HepG2 (cell line): ENCODE data around the gene MIA2. TPM values are rescaled to one million over a fixed set of nuclear protein-coding genes. Genes with fewer than 3 reads are reported as not detected.

Experiments used
- ADNP ChIP-seq: sonication (generic); formaldehyde crosslinking; IDR thresholded peaks from 2 replicates; pipeline ENCODE4 v1.4.0; 2020; ENCODE audit warnings: missing genetic modification reagents
- AGO2 ChIP-seq: fragments of 200-400 bp; formaldehyde crosslinking; optimal IDR thresholded peaks from 2 replicates; pipeline ENCODE3; 2017; ENCODE audit warnings: mild to moderate bottlenecking, low read depth, low read length, moderate library complexity
- ATM ChIP-seq: fragments of 450-650 bp; IDR thresholded peaks from 2 replicates; pipeline ENCODE4 v1.7.1; 2017; ENCODE audit warnings: mild to moderate bottlenecking, borderline replicate concordance
- CHD4 ChIP-seq: fragments of 200-600 bp; sonication (generic); IDR thresholded peaks from 2 replicates; pipeline ENCODE4 v1.7.0; 2017; ENCODE audit warnings: mild to moderate bottlenecking, low read length, borderline replicate concordance
- DDIT3 ChIP-seq: sonication (generic); formaldehyde crosslinking; IDR thresholded peaks from 2 replicates; pipeline ENCODE4 v1.4.0; 2020; ENCODE audit warnings: mild to moderate bottlenecking, missing genetic modification reagents
- DNMT1 ChIP-seq: sonication (generic); formaldehyde crosslinking; IDR thresholded peaks from 2 replicates; pipeline ENCODE4 v1.5.1; 2020; ENCODE audit warnings: mild to moderate bottlenecking, missing genetic modification reagents
- ELF3 ChIP-seq: IDR thresholded peaks from 2 replicates; pipeline ENCODE4 v1.6.1; 2016; ENCODE audit warnings: missing genetic modification reagents, missing compliant biosample characterization
- KDM5B ChIP-seq: sonication (generic); formaldehyde crosslinking; IDR thresholded peaks from 2 replicates; pipeline ENCODE4 v1.4.0; 2020; ENCODE audit warnings: missing genetic modification reagents, mild to moderate bottlenecking, borderline replicate concordance
- ONECUT2 ChIP-seq: sonication (generic); formaldehyde crosslinking; IDR thresholded peaks from 2 replicates; pipeline ENCODE4 v1.4.0; 2020; ENCODE audit warnings: missing genetic modification reagents
- SMAD3 ChIP-seq: sonication (generic); formaldehyde crosslinking; IDR thresholded peaks from 2 replicates; pipeline ENCODE4 v1.4.0; 2020; ENCODE audit warnings: missing genetic modification reagents
- ZBTB42 ChIP-seq: sonication (generic); formaldehyde crosslinking; IDR thresholded peaks from 2 replicates; pipeline ENCODE4 v1.5.0; 2020; ENCODE audit warnings: mild to moderate bottlenecking, missing genetic modification reagents
- ZFP36 ChIP-seq: fragments of 150-350 bp; IDR thresholded peaks from 2 replicates; pipeline ENCODE4 v1.6.1; 2018; ENCODE audit warnings: borderline replicate concordance, low read length, low read depth; ENCODE audit not compliant: partially characterized antibody
- ZIK1 ChIP-seq: sonication (generic); formaldehyde crosslinking; IDR thresholded peaks from 2 replicates; pipeline ENCODE4 v1.5.0; 2020; ENCODE audit warnings: mild to moderate bottlenecking, low read depth, missing genetic modification reagents, borderline replicate concordance
- ZMYM2 ChIP-seq: sonication (generic); formaldehyde crosslinking; IDR thresholded peaks from 2 replicates; pipeline ENCODE4 v1.8.0; 2022; ENCODE audit warnings: mild to moderate bottlenecking, missing genetic modification reagents
- ZNF121 ChIP-seq: sonication (generic); formaldehyde crosslinking; IDR thresholded peaks from 2 replicates; pipeline ENCODE4 v1.5.0; 2020; ENCODE audit warnings: mild to moderate bottlenecking, missing genetic modification reagents
- ZNF124 ChIP-seq: sonication (generic); formaldehyde crosslinking; IDR thresholded peaks from 2 replicates; pipeline ENCODE4 v1.4.0; 2020; ENCODE audit warnings: missing genetic modification reagents
- ZNF20 ChIP-seq: sonication (generic); formaldehyde crosslinking; IDR thresholded peaks from 2 replicates; pipeline ENCODE4 v1.4.0; 2020; ENCODE audit warnings: mild to moderate bottlenecking, moderate library complexity, missing genetic modification reagents
- ZNF234 ChIP-seq: sonication (generic); formaldehyde crosslinking; conservative IDR thresholded peaks from 2 replicates; pipeline ENCODE4 v1.5.1; 2020; ENCODE audit warnings: mild to moderate bottlenecking, missing genetic modification reagents
- ZNF337 ChIP-seq: sonication (generic); formaldehyde crosslinking; IDR thresholded peaks from 2 replicates; pipeline ENCODE4 v1.5.1; 2020; ENCODE audit warnings: missing genetic modification reagents, low read depth, mild to moderate bottlenecking, borderline replicate concordance
- ZNF484 ChIP-seq: sonication (generic); formaldehyde crosslinking; IDR thresholded peaks from 2 replicates; pipeline ENCODE4 v1.5.1; 2020; ENCODE audit warnings: mild to moderate bottlenecking, low read depth, missing genetic modification reagents, borderline replicate concordance
- ZNF543 ChIP-seq: sonication (generic); formaldehyde crosslinking; IDR thresholded peaks from 2 replicates; pipeline ENCODE4 v1.4.0; 2020; ENCODE audit warnings: mild to moderate bottlenecking, missing genetic modification reagents
- ZNF629 ChIP-seq: sonication (generic); formaldehyde crosslinking; conservative IDR thresholded peaks from 2 replicates; pipeline ENCODE4 v1.5.0; 2020; ENCODE audit warnings: missing genetic modification reagents
- ZNF7 ChIP-seq: IDR thresholded peaks from 2 replicates; pipeline ENCODE4 v1.6.1; 2016; ENCODE audit warnings: missing biosample characterization, missing genetic modification reagents
- ZSCAN21 ChIP-seq: sonication (generic); formaldehyde crosslinking; IDR thresholded peaks from 2 replicates; pipeline ENCODE4 v1.8.0; 2022; ENCODE audit warnings: mild to moderate bottlenecking, missing genetic modification reagents, moderate library complexity, borderline replicate concordance
- polyA plus RNA-seq, 8 experiments: library from polyadenylated mRNA; depleted of rRNA in 3 of 8; stranded (reverse) in 7 of 8; unstranded in 1 of 8; fragments of >200 nt; fragmentation: Illumina TruSeq in 4 of 8; extraction: Trizol in 4 of 8; gene quantifications; 2 replicates each; pipeline versions ENCODE4 v1.2.1 to v1.2.3, GENCODE V29; 2011 to 2016; ENCODE audit warnings: low read depth in 4 of 8, missing spikeins in 1 of 8, mixed read lengths in 1 of 8; ENCODE audit not compliant: insufficient read depth in 1 of 8
- total RNA-seq, 5 experiments: library from RNA; depleted of rRNA; stranded (reverse); fragments of >200 nt; fragmentation: Illumina TruSeq; extraction: Trizol; gene quantifications; 2 replicates each; pipeline ENCODE4 v1.2.3, GENCODE V29; 2016; ENCODE audit warnings: low read depth in 1 of 5
- TF ChIP-seq, protein P1 (sequence below): IDR thresholded peaks from 2 replicates; pipeline ENCODE4 v1.6.1; 2012; ENCODE audit warnings: low read depth, low read length, improper control_type of control experiment
- TF ChIP-seq, protein P2 (sequence below): sonication (generic); formaldehyde crosslinking; IDR thresholded peaks from 2 replicates; pipeline ENCODE4 v1.5.0; 2020; ENCODE audit warnings: missing genetic modification reagents
- TF ChIP-seq, protein P3 (sequence below): IDR thresholded peaks from 2 replicates; pipeline ENCODE4 v1.6.1; 2012; ENCODE audit warnings: inconsistent platforms
- TF ChIP-seq, protein P4 (sequence below): sonication (generic); formaldehyde crosslinking; IDR thresholded peaks from 2 replicates; pipeline ENCODE4 v1.8.1; 2023; ENCODE audit warnings: missing genetic modification reagents, mild to moderate bottlenecking, borderline replicate concordance

Gene MIA2
- total and polyA plus RNA-seq, 2 of the 13 experiments (the other 11 are each of a cell fraction or from before 2014, with no cell fraction given), result 134 to 158 TPM

- peak; percentile 6 for TF ChIP-seq ZNF7 (CRISPR knock-in tag)
- TF ChIP-seq DDIT3 (CRISPR knock-in tag), result no peak
- TF ChIP-seq, protein P1, sequence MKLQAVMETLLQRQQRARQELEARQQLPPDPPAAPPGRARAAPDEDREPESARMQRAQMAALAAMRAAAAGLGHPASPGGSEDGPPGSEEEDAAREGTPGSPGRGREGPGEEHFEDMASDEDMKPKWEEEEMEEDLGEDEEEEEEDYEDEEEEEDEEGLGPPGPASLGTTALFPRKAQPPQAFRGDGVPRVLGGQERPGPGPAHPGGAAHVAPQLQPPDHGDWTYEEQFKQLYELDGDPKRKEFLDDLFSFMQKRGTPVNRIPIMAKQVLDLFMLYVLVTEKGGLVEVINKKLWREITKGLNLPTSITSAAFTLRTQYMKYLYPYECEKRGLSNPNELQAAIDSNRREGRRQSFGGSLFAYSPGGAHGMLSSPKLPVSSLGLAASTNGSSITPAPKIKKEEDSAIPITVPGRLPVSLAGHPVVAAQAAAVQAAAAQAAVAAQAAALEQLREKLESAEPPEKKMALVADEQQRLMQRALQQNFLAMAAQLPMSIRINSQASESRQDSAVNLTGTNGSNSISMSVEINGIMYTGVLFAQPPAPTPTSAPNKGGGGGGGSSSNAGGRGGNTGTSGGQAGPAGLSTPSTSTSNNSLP, result no peak
- peak; percentile 79; the same call in 1 of the 2 replicates for TF ChIP-seq ZIK1 (CRISPR knock-in tag)
- 0 out of 2 replicates have a peak, but pooled peaks have one; percentile 32 for TF ChIP-seq ZNF629 (CRISPR knock-in tag)
- TF ChIP-seq ELF3 (CRISPR knock-in tag), result peak; percentile 62; the same call in 1 of the 2 replicates
- TF ChIP-seq ZNF121 (CRISPR knock-in tag), result peak; percentile 80
- TF ChIP-seq, protein P2, sequence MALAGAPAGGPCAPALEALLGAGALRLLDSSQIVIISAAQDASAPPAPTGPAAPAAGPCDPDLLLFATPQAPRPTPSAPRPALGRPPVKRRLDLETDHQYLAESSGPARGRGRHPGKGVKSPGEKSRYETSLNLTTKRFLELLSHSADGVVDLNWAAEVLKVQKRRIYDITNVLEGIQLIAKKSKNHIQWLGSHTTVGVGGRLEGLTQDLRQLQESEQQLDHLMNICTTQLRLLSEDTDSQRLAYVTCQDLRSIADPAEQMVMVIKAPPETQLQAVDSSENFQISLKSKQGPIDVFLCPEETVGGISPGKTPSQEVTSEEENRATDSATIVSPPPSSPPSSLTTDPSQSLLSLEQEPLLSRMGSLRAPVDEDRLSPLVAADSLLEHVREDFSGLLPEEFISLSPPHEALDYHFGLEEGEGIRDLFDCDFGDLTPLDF (CRISPR knock-in tag), result peak; percentile 79
- no peak for TF ChIP-seq ZFP36
- peak; percentile 21; the same call in 1 of the 2 replicates for TF ChIP-seq ZNF484 (CRISPR knock-in tag)
- TF ChIP-seq SMAD3, result peak; percentile 76
- TF ChIP-seq AGO2, result peak; percentile 99
- TF ChIP-seq, protein P3, sequence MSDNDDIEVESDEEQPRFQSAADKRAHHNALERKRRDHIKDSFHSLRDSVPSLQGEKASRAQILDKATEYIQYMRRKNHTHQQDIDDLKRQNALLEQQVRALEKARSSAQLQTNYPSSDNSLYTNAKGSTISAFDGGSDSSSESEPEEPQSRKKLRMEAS, result peak; percentile 84
- peak; percentile 98 for TF ChIP-seq ZNF124 (CRISPR knock-in tag)
- no peak; the same call in 1 of the 2 replicates for TF ChIP-seq ONECUT2 (CRISPR knock-in tag)
- TF ChIP-seq ATM, result no peak
- peak; percentile 94; the same call in 1 of the 2 replicates for TF ChIP-seq ZNF337 (CRISPR knock-in tag)
- peak; percentile 58 for TF ChIP-seq ZSCAN21 (CRISPR knock-in tag)
- peak; percentile 87 for TF ChIP-seq ZNF543 (CRISPR knock-in tag)
- TF ChIP-seq ZBTB42 (CRISPR knock-in tag), result peak; percentile 88; the same call in 1 of the 2 replicates
- TF ChIP-seq KDM5B, result peak; percentile 99
- peak; percentile 92 for TF ChIP-seq ZNF234 (CRISPR knock-in tag)
- TF ChIP-seq ADNP (CRISPR knock-in tag), result no peak
- TF ChIP-seq, protein P4, sequence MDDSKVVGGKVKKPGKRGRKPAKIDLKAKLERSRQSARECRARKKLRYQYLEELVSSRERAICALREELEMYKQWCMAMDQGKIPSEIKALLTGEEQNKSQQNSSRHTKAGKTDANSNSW (CRISPR knock-in tag), result peak; percentile 11; the same call in 1 of the 2 replicates
- peak; percentile 78; the same call in 1 of the 2 replicates for TF ChIP-seq ZMYM2 (CRISPR knock-in tag)
- no peak; the same call in none of the 2 replicates for TF ChIP-seq DNMT1 (CRISPR knock-in tag)
- TF ChIP-seq ZNF20 (CRISPR knock-in tag), result peak; percentile 93
- TF ChIP-seq CHD4, result no peak
These were observed 33.3 kb downstream of the MIA2 start (continued) for GRCh38 chr14:39266871-39267607.
